Measurements from ENCODE around the gene CYB561A3. TPM values are rescaled to one million over a fixed set of nuclear protein-coding genes. Genes with fewer than 3 reads are reported as not detected.
"Not testable (repeated sequence)": the region's sequence is repeated elsewhere in the genome, so short reads cannot be mapped to it uniquely, and the experiment has no call there.

The CYB561A3 gene
- total RNA-seq, 1 experiment from 2014 or later: 21.7 TPM

DNA sequence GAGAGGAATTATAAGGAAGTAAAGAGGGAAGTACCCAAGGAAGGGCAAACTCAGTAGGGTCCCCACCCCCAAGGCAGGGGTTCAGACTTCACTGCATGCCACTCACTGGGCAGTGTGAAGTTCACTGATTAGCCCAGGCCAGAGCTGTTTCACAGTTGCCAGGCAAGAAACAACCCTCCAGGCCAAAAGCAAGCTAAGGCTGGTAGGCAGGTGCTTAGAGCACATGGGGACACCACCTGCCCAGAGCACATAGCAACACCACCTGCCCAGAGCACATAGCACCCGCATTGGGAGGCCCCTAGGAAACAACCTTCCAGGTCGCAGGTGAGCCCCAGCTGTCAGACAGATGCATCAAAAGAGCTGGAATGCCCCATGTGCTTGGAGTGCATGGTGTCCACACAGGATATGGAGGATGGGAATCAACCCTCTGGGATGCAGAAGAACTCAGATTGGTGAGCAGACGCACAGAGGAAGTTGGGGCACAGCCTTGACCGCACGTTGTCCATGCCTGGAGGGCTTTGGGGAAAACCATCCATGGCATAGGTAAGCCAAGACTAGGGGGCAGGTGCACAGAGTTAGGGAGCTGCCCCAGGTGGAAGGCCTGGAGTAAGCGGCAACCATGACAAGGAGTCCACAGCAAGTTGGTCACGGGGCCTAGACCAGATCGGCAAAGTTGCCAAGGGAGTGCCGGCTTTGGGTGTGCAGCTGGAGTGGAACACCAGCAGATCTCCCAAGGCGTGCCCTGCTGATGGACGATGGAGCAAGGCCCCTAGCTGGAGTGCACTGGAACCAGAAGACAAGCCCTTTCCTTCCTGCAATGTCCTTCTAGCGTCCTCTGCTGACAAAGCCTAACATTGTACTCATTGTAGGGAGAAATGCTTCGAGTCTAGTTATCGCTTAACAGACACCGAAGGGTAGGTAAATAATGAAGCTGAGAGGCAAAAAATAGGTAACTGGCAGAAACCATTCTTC, 22.9 kb upstream of the CYB561A3 start:
- H3K79me1 ChIP-seq (ENCODE audit: insufficient read depth, low read depth, low read length, poor library complexity, severe bottlenecking): no peaks in the 10 kb centered on the region
- no peak overlapping the region for H2AFZ ChIP-seq (ENCODE audit: low read length)
- no peak overlapping the region for H3K56ac ChIP-seq (ENCODE audit: insufficient read length, low read depth, low read length)
- no peaks in the 10 kb centered on the region for H3K4me1 ChIP-seq (ENCODE audit: insufficient read depth, low read length)
- peak; percentile 44 for DNase-seq
- no peak overlapping the region for H2BK20ac ChIP-seq (ENCODE audit: low read depth, low read length, poor library complexity, severe bottlenecking)
- Mint-ChIP-seq H3K4me3 (no peak overlapping the region), H3K27ac (no peak overlapping the region), H3K4me1 (peaks cover 5% of the 10 kb centered on the region in 2 experiments; a peak in 3 of 4 replicates), H3K27me3 (ENCODE audit: low read depth) (peaks cover 6% of the 10 kb centered on the region), H3K36me3 (ENCODE audit: insufficient read depth in 1 of 3, low read depth in 3 of 3) (peaks cover 0 to under 1% (median 0%) of the 10 kb centered on the region in 3 experiments; a peak in 1 of 7 replicates), H3K9me3 (peaks cover 0 to 1% of the 10 kb centered on the region in 2 experiments; a peak in 1 of 5 replicates)
- H4K91ac ChIP-seq (ENCODE audit: insufficient read length, low read depth, low read length): no peak overlapping the region
- H3K27ac ChIP-seq (ENCODE audit: insufficient read length, low read depth, low read length): no peak overlapping the region
- no peak overlapping the region for H3T11ph ChIP-seq (ENCODE audit: low read length)
- H4K8ac ChIP-seq (replicated peaks; ENCODE audit: insufficient read length, low read depth, low read length): no peak overlapping the region
- no peaks in the 10 kb centered on the region for H3K27me3 ChIP-seq (ENCODE audit: insufficient read depth, low read length)
- H3K23ac ChIP-seq (ENCODE audit: insufficient read length, low read depth, low read length): no peak overlapping the region
- no peak overlapping the region for H3K9ac ChIP-seq (ENCODE audit: extremely low read depth, insufficient read length, low read length)
- H3K4ac ChIP-seq (ENCODE audit: low read depth, low read length): no peak overlapping the region
- H3K79me2 ChIP-seq (ENCODE audit: insufficient read depth, low read length): no peaks in the 10 kb centered on the region
- no peak overlapping the region for H2BK15ac ChIP-seq (ENCODE audit: low read depth, low read length)
- no peaks in the 10 kb centered on the region for H4K20me1 ChIP-seq (ENCODE audit: control insufficient read depth, insufficient read depth, insufficient read length)
- no peak overlapping the region for H3K14ac ChIP-seq (ENCODE audit: insufficient read depth, low read length)
- TF ChIP-seq, protein P1, sequence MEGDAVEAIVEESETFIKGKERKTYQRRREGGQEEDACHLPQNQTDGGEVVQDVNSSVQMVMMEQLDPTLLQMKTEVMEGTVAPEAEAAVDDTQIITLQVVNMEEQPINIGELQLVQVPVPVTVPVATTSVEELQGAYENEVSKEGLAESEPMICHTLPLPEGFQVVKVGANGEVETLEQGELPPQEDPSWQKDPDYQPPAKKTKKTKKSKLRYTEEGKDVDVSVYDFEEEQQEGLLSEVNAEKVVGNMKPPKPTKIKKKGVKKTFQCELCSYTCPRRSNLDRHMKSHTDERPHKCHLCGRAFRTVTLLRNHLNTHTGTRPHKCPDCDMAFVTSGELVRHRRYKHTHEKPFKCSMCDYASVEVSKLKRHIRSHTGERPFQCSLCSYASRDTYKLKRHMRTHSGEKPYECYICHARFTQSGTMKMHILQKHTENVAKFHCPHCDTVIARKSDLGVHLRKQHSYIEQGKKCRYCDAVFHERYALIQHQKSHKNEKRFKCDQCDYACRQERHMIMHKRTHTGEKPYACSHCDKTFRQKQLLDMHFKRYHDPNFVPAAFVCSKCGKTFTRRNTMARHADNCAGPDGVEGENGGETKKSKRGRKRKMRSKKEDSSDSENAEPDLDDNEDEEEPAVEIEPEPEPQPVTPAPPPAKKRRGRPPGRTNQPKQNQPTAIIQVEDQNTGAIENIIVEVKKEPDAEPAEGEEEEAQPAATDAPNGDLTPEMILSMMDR (conservative IDR thresholded peaks at IDR 0.05): peak; percentile 55; the same call in 2 of the 3 replicates
- H3K23me2 ChIP-seq (ENCODE audit: insufficient read length, low read depth, low read length, poor library complexity, severe bottlenecking): no peaks in the 10 kb centered on the region
- H3K18ac ChIP-seq (ENCODE audit: insufficient read length, low read depth, low read length): no peak overlapping the region
- no peak overlapping the region for H2AK5ac ChIP-seq (ENCODE audit: insufficient read length, low read length)
- H2BK12ac ChIP-seq (ENCODE audit: insufficient read length, low read depth, low read length): no peak overlapping the region
- no peak overlapping the region for H4K5ac ChIP-seq (ENCODE audit: insufficient read length, low read depth, low read length)
- no peak overlapping the region for H2BK120ac ChIP-seq (ENCODE audit: low read depth, low read length, poor library complexity, severe bottlenecking)
- no peak overlapping the region for H3K4me2 ChIP-seq (ENCODE audit: insufficient read depth, insufficient read length, low read length)
- WGBS (ENCODE audit: extremely low coverage, insufficient read length, low lambda C conversion rate): no CpG with 5 or more reads among the region's 15 CpGs
- no peaks in the 10 kb centered on the region for H3K9me3 ChIP-seq (ENCODE audit: control insufficient read depth, low read depth, low read length)
- no peak overlapping the region for H2BK5ac ChIP-seq (ENCODE audit: insufficient read length, low read length)

DNA sequence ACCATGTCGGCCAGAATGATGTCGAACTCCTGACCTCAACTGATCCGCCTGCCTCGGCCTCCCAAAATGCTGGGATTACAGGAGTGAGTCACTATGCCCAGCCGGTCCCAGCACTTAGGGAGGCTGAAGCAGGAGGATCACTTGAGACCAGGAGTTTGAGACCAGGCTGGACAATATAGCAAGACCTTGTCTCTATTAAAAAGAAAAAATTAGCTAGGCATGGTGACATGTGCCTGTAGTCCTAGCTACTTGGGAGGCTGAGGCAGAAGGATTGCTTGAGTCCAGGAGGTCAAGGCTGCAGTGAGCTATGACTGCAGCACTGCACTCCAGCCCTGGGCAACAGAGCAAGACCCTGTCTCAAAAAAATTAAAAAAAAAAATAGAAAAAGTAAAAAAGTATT, 22.2 kb upstream of the CYB561A3 start:
- H3K14ac ChIP-seq (ENCODE audit: insufficient read depth, low read length); H2BK15ac ChIP-seq (ENCODE audit: low read depth, low read length); H3K23ac ChIP-seq (ENCODE audit: insufficient read length, low read depth, low read length); H3K9me3 Mint-ChIP-seq; H4K8ac ChIP-seq (replicated peaks; ENCODE audit: insufficient read length, low read depth, low read length); H3K79me1 ChIP-seq (ENCODE audit: insufficient read depth, low read depth, low read length, poor library complexity, severe bottlenecking); H2BK5ac ChIP-seq (ENCODE audit: insufficient read length, low read length); H3K79me2 ChIP-seq (ENCODE audit: insufficient read depth, low read length); H3K27me3 Mint-ChIP-seq (ENCODE audit: low read depth); H2AFZ ChIP-seq (ENCODE audit: low read length); H2BK120ac ChIP-seq (ENCODE audit: low read depth, low read length, poor library complexity, severe bottlenecking); H3T11ph ChIP-seq (ENCODE audit: low read length); H2BK12ac ChIP-seq (ENCODE audit: insufficient read length, low read depth, low read length); H3K27ac ChIP-seq (ENCODE audit: insufficient read length, low read depth, low read length); H3K4me1 Mint-ChIP-seq; H3K9ac ChIP-seq (ENCODE audit: extremely low read depth, insufficient read length, low read length); H3K18ac ChIP-seq (ENCODE audit: insufficient read length, low read depth, low read length); H3K36me3 Mint-ChIP-seq (ENCODE audit: insufficient read depth in 1 of 3, low read depth in 3 of 3); H3K4me1 ChIP-seq (ENCODE audit: insufficient read depth, low read length); H3K4me2 ChIP-seq (ENCODE audit: insufficient read depth, insufficient read length, low read length); H3K27me3 ChIP-seq (ENCODE audit: insufficient read depth, low read length); H3K4me3 Mint-ChIP-seq; H3K27ac Mint-ChIP-seq; H3K23me2 ChIP-seq (ENCODE audit: insufficient read length, low read depth, low read length, poor library complexity, severe bottlenecking); H3K4ac ChIP-seq (ENCODE audit: low read depth, low read length); H4K91ac ChIP-seq (ENCODE audit: insufficient read length, low read depth, low read length); H4K5ac ChIP-seq (ENCODE audit: insufficient read length, low read depth, low read length); H3K9me3 ChIP-seq (ENCODE audit: control insufficient read depth, low read depth, low read length); H3K56ac ChIP-seq (ENCODE audit: insufficient read length, low read depth, low read length); H2BK20ac ChIP-seq (ENCODE audit: low read depth, low read length, poor library complexity, severe bottlenecking); H2AK5ac ChIP-seq (ENCODE audit: insufficient read length, low read length); DNase-seq; H4K20me1 ChIP-seq (ENCODE audit: control insufficient read depth, insufficient read depth, insufficient read length): not testable (repeated sequence)
- WGBS (ENCODE audit: extremely low coverage, insufficient read length, low lambda C conversion rate): no CpG with 5 or more reads among the region's 5 CpGs
